Measurements from ENCODE around the gene MUSTN1.

MUSTN1 gene

GRCh38 chr3:52836471-52836845 lies 1.6 kb upstream of the MUSTN1 start:
- no peak for DNase-seq (ENCODE audit: extremely low read depth in 1 of 2, low read depth in 1 of 2)

GRCh38 chr3:52835766-52836470 lies 1.1 kb upstream of the MUSTN1 start:
- no peak for DNase-seq (ENCODE audit: extremely low read depth in 1 of 2, low read depth in 1 of 2)

DNA sequence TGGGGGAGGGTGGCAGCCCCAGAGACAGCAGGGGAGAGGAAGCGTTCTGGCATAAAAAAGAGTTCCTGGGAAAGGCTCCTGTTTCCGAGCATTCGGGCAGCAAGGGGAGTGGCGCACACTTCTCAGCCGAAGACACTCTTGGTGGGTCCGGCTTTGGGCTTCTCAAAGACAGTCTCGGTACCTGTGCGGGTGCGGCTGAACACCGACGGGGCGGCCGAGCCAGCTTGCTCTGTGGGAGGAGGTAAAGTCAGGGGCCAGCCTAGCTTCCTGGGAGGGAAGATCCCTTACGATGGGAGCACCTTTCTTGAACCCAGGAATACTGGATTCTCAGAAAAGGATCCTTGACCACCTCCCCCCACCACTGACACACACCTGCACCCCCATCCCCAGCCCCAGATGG lies 1.6 kb downstream of the MUSTN1 start:
- no peak for DNase-seq (ENCODE audit: extremely low read depth in 1 of 2, low read depth in 1 of 2)

- no peak for DNase-seq (ENCODE audit: extremely low read depth in 1 of 2, low read depth in 1 of 2)
Measured at GRCh38 chr3:52831500-52832301, 3.1 kb downstream of the MUSTN1 start.

DNA sequence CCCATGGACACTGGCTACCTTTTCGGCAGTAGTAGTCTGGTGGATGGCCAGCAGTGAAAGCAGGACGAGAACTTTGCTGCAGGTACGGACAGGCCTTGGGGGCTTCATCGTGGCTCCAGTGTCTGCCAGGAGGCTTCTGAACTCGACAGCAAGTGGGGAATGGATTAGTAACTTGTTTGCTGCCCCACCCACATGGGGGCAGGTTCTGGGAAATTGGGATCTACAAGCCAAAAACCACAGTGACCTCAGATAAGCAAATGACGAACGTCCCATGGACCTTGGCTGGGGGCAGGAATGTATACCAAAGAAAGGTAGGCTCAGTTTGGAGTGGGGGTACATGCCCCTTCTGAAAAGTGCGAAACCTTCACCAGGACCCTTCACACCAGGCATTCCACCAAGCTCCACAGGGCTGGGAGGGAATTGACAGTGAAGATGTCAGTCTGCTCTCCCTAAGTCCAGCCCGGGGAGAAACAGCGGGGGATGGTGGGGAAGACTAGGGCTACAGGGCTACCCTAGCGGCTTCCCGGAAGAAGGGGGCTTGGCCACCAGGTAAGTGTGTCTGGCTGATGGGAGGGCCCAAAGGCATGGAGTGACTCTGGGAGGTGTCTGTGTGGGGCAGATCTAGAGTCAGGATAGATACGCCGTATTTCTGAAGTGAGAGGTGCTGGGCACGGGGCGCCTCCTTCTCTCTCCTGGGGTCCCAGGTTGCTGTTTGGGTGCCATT lies 4.1 kb downstream of the MUSTN1 start, which contains the start of gene ITIH4:
Gene ITIH4 (minus strand): TSS at position 138 of the 724 bp plus-strand sequence. CDS start 30 bp downstream, at position 108.
- DNase-seq (ENCODE audit: extremely low read depth in 1 of 2, low read depth in 1 of 2): no peak

DNA sequence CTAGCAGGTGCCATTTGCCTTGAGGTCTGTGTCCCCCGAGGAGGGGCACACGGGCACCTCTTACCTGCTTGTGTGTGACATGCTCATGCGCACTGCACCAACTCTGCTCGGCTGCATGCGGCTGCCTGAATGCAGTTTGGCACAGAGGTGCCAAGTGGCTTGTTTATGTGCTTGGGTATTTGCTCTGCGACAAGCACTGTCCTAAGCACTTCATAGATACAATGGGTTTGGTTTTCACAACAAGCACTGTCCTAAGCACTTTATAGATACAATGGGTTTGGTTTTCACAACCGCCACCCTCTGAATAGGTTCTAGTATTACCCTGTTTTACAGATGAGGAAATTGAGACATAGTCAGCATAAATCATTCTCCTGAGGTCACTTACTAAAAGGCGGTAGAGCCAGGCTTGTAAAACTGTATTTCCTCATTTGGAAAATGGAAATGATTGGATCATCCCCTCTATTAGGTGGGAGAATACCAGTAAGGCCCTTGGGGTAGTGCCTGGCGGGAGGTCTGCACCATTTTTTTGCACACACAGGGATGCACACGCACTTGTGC lies 4.8 kb downstream of the MUSTN1 start:
- no peak for DNase-seq (ENCODE audit: extremely low read depth in 1 of 2, low read depth in 1 of 2)

- no peak for DNase-seq (ENCODE audit: extremely low read depth in 1 of 2, low read depth in 1 of 2)
Measured at GRCh38 chr3:52829482-52829881, 5.3 kb downstream of the MUSTN1 start.

GRCh38 chr3:52827866-52828376 lies 6.9 kb downstream of the MUSTN1 start:
- no peak for DNase-seq (ENCODE audit: extremely low read depth in 1 of 2, low read depth in 1 of 2)

DNA sequence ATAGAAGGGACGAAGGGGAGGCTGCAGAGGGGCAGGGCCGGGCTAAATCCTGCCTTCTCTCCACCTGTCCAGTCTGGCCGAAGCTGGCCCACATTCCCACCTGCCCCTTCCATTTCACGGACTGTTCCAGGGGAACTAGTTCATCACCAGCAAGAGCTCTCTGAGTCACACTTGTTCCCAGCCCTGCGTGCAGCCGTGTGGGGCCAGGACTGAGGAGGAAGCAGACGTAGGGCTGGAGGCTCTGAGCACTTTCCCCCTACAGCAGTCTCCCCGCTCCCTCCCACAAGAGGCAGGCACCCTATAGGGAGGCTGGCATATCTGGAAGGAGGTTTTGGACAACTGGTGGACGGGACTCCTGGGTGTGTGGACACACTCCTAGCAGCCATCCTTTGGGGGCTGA lies 7.4 kb downstream of the MUSTN1 start:
- no peak for DNase-seq (ENCODE audit: extremely low read depth in 1 of 2, low read depth in 1 of 2)

GRCh38 chr3:52824037-52824436 lies 10.8 kb downstream of the MUSTN1 start:
- DNase-seq (ENCODE audit: extremely low read depth in 1 of 2, low read depth in 1 of 2): no peak

DNA sequence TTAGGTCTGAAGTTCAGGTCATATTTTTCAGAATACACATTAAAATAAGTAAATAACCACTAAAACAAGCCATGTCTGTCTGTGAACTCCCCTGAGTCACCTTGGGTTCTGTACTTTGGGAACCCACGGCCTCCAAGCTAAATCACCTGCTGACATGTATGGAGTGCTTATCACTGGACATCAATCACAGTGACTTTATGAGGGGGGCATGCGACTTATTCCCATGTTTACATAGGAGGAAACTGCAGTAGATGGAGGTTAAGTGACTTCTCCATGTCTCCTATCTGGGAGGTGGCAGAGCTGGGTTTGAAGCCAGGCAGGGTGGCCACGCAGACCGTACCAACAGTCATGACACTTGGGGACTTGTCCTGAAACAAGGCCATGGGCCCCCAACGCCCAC lies 12.5 kb downstream of the MUSTN1 start:
- DNase-seq (ENCODE audit: extremely low read depth in 1 of 2, low read depth in 1 of 2): no peak

GRCh38 chr3:52820736-52821135 lies 14.1 kb downstream of the MUSTN1 start:
- DNase-seq (ENCODE audit: extremely low read depth in 1 of 2, low read depth in 1 of 2): no peak

DNA sequence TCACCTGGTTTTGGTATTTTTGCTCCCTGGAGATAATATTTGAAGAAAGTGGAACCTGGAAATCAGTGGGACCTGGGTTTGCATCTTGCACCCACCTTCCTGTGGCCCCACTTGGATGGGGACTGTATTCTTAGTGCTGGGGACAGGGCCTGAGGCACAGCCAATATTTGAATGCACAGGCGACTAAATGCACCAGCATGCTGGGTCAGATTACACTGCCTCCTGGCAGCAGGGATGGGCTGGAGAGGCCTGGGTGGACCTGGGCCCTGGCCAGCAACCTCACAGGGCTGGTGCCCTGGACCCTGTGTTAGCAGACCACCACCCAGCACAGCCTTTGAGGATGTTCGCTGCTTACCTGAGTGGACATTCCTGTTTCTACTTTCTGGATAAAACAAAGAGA lies 14.9 kb downstream of the MUSTN1 start:
- no peak for DNase-seq (ENCODE audit: extremely low read depth in 1 of 2, low read depth in 1 of 2)

DNA sequence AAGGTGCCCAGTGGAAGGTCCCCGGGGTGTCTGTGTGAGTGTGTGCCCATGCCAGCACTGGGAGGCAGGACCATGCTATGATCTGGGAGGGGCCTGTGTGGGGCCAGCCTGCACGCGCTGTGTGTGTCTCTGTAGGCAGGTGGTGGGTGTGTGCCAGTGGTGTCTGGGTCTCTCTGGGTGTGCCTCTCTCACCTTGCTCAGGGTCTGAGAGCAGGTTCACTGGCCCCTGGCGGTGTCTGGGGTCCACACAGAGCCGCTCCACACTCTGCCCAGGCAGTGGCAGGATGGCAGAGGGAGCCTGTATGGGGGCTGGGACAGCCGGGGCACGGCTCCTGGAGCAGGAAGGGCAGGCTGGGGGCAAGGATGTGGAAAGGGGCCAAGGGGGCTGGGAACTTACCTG lies 17.0 kb downstream of the MUSTN1 start:
- DNase-seq (ENCODE audit: extremely low read depth in 1 of 2, low read depth in 1 of 2): no peak

DNA sequence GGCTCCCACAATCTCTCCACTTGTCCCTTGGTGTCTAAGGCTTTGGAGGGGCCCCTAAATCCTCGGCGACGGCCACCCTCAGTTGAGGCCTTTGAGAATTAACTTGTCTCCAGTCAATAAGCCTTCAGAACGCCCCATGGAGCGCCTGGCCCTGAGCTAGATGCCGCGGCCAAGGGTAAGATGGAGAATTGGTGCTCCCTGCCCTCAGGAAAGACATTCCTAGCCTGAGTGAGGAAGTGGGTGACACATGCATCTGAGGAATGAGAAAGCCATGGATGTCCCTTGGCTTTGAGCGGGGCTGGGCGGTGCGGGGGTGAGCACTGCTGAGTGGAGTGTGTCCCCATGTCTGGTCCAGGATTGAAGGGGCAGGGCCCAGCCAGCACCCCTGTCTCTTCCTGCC lies 17.6 kb downstream of the MUSTN1 start:
- no peak for DNase-seq (ENCODE audit: extremely low read depth in 1 of 2, low read depth in 1 of 2)

GRCh38 chr3:52816654-52817053 lies 18.2 kb downstream of the MUSTN1 start:
- no peak for DNase-seq (ENCODE audit: extremely low read depth in 1 of 2, low read depth in 1 of 2)

- DNase-seq (ENCODE audit: extremely low read depth in 1 of 2, low read depth in 1 of 2): no peak
Measured at GRCh38 chr3:52816199-52816598, 18.6 kb downstream of the MUSTN1 start.

DNA sequence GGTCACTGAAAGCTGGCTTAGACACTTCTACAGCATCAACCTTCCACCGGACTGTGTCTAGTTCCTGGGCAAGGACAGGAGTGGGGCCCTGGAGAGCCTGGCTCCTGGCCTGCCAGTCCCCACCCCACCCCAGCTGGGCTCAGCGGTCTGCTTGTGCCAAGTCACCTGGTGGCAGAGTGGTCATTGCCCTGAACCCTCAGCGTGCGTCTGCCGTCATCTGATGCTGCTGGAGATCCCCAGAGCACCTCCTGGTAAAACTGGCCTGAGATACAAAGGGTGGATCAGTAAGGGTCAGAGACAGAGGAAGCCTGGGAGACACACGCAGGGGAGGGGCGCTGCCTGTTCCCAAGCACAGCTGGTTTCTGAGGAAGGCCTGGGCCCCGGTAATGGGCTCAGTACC lies 21.0 kb downstream of the MUSTN1 start:
- no peak for DNase-seq (ENCODE audit: extremely low read depth in 1 of 2, low read depth in 1 of 2)

GRCh38 chr3:52811452-52812011 lies 23.3 kb downstream of the MUSTN1 start:
- no peak for DNase-seq (ENCODE audit: extremely low read depth in 1 of 2, low read depth in 1 of 2)

- DNase-seq (ENCODE audit: extremely low read depth in 1 of 2, low read depth in 1 of 2): no peak
Measured at GRCh38 chr3:52810923-52811322, 23.9 kb downstream of the MUSTN1 start.
